Measurements from ENCODE around the gene TMEM14B. TPM values are rescaled to one million over a fixed set of nuclear protein-coding genes. Genes with fewer than 3 reads are reported as not detected.
"Not testable (repeated sequence)": the region's sequence is repeated elsewhere in the genome, so short reads cannot be mapped to it uniquely, and the experiment has no call there.

The TMEM14B gene
- 56.1 to 58.5 TPM (median 57.3 TPM) in 3 replicates for total RNA-seq

DNA sequence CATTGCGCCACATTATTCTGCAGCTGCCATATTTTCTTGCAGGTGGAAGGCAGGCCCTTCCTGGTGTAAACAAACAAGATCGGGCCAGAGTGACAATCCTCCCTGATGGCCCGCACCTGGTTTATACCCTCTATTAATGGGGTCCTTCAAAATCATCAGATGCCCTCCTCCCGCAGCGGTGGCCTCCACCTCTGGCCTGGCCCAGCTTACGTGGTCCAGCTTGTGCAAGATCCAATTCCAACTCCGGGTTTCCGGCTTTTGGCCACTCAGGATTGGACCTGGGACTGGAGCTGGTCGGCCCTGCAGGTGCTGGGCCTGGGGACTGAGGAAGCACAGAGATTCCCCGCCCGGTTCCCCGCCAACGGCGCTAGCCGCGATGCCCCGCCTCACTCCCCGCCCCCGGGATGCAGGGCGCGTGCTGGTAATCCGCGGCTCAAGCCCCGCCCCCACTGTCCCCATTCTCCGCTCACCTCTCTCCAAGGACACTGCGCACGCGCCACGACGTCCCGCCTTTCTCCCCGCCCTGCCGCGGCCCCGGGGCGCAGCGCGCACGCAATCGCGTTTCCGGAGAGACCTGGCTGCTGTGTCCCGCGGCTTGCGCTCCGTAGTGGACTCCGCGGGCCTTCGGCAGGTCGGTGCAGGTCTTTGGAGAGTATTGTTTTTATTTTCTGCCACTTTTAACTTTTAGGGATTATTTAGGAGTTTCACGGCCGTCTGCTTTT is at the start of gene TMEM14B:
Gene TMEM14B (plus strand): TSS at position 555 of the 722 bp plus-strand sequence. CDS start 1,441 bp downstream, outside the sequence.
- Mint-ChIP-seq H3K36me3 (no peaks in the 10 kb centered on the region), H3K9me3 (no peaks in the 10 kb centered on the region), H3K27ac (peak within 1 kb of the TSS; percentile 97), H3K4me3 (peak within 1 kb of the TSS; percentile 96), H3K27me3 (ENCODE audit: low read depth) (no peaks in the 10 kb centered on the region), H3K4me1 (peaks cover 27% of the 10 kb centered on the region)
- TF ChIP-seq CTCF (IDR thresholded peaks at IDR 0.05; ENCODE audit: unreplicated experiment) = no peak
- peak; percentile 99 to 100 for DNase-seq (ENCODE audit: low spot score in 2 of 2, unreplicated experiment in 2 of 2)

DNA sequence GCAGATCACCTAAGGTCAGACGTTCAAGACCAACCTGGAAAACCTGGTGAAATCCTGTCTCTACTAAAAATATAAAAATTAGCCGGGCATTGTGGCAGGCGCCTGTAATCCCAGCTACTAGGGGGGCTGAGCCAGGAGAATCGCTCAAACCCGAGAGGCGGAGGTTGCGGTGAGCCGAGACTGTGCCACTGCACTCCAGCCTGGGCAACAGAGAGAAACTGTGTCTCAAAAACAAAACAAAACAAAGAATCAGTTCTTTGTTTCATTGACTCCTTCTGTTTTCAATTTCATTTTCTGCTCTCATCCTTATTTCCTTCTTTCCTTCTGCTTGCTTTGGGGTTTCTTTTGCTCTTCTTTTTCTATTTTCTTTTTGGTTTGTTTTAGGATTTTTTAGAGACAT is 33.6 kb upstream of the TMEM14B start:
- no peaks in the 10 kb centered on the region for H3K4me1 Mint-ChIP-seq
- peaks cover 13% of the 10 kb centered on the region for H3K36me3 Mint-ChIP-seq
- H3K9me3 Mint-ChIP-seq = peaks cover 4% of the 10 kb centered on the region
- TF ChIP-seq CTCF (IDR thresholded peaks at IDR 0.05; ENCODE audit: unreplicated experiment) = no peak
- DNase-seq (ENCODE audit: low spot score in 2 of 2, unreplicated experiment in 2 of 2) = no peak
- no peaks in the 10 kb centered on the region for H3K27me3 Mint-ChIP-seq (ENCODE audit: low read depth)
- no peak overlapping the region for H3K27ac Mint-ChIP-seq
- no peak overlapping the region for H3K4me3 Mint-ChIP-seq

DNA sequence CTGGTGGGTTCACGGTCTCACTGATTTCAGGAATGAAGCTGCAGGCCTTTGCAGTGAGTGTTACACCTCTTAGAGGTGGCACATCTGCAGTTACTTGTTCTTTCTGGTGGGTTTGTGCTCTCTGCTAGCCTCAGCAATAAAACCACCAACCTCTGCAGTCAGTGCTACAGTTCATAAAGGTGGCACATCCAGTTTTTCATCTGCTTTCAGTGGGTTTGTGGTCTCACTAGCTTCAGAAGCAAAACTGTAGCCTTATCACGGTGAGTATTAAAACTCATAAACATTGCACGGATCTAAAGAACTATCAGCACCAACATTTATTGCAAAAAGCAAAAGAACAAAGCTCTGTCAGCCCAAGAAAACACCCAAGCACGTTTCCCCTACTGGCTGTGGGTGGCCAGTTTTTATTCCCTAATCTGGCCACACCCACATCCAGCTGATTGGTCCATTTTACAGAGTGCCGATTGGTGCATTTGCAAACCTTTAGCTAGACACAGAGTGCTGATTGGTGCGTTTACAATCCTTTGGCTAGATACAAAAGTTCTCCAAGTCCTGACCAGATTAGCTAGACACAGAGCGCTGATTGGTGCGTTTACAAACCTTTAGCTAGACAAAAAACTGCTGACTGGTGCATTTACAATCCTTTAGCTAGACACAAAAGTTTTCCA is 28.2 kb upstream of the TMEM14B start:
- Mint-ChIP-seq H3K36me3 (peaks cover 3% of the 10 kb centered on the region), H3K27me3 (ENCODE audit: low read depth) (no peaks in the 10 kb centered on the region), H3K9me3 (peaks cover 4% of the 10 kb centered on the region), H3K4me3 (no peak overlapping the region), H3K27ac (no peak overlapping the region), H3K4me1 (peaks cover 21% of the 10 kb centered on the region)
- no peak for DNase-seq (ENCODE audit: low spot score in 2 of 2, unreplicated experiment in 2 of 2)
- TF ChIP-seq CTCF (IDR thresholded peaks at IDR 0.05; ENCODE audit: unreplicated experiment) = no peak

DNA sequence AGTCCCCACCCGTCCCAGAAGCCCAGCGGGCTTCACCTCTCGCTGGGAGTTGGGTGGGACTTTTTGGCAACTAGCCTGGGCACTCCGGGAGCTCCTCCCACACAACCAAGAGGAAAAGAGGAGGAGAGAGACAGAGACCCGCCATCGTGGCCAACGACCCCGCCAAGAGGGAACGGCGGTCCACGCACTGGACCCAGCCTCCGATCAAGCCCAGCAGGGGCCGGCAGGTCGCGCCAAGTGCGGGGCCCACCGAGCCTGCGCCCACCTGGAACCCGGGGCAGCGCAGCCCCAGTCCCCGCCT is 27.7 kb upstream of the TMEM14B start:
- H3K27me3 Mint-ChIP-seq (ENCODE audit: low read depth) = no peaks in the 10 kb centered on the region
- H3K9me3 Mint-ChIP-seq = peaks cover 4% of the 10 kb centered on the region
- H3K4me1 Mint-ChIP-seq = peaks cover 24% of the 10 kb centered on the region
- no peak for DNase-seq (ENCODE audit: low spot score in 2 of 2, unreplicated experiment in 2 of 2)
- H3K27ac Mint-ChIP-seq = no peak overlapping the region
- no peak for TF ChIP-seq CTCF (IDR thresholded peaks at IDR 0.05; ENCODE audit: unreplicated experiment)
- peaks cover 3% of the 10 kb centered on the region for H3K36me3 Mint-ChIP-seq
- H3K4me3 Mint-ChIP-seq = no peak overlapping the region

GRCh38 chr6:10720265-10720959 is 27.2 kb upstream of the TMEM14B start:
- peaks cover 4% of the 10 kb centered on the region for H3K9me3 Mint-ChIP-seq
- H3K36me3 Mint-ChIP-seq = peaks cover 3% of the 10 kb centered on the region
- peaks cover 27% of the 10 kb centered on the region for H3K4me1 Mint-ChIP-seq
- H3K4me3 Mint-ChIP-seq = no peak overlapping the region
- DNase-seq (ENCODE audit: low spot score in 2 of 2, unreplicated experiment in 2 of 2) = no peak
- H3K27me3 Mint-ChIP-seq (ENCODE audit: low read depth) = no peaks in the 10 kb centered on the region
- no peak overlapping the region for H3K27ac Mint-ChIP-seq
- no peak for TF ChIP-seq CTCF (IDR thresholded peaks at IDR 0.05; ENCODE audit: unreplicated experiment)

- H3K9me3 Mint-ChIP-seq; H3K27me3 Mint-ChIP-seq (ENCODE audit: low read depth); DNase-seq (ENCODE audit: low spot score in 2 of 2, unreplicated experiment in 2 of 2); H3K36me3 Mint-ChIP-seq: not testable (repeated sequence)
- Mint-ChIP-seq H3K4me1 (peaks cover 28% of the 10 kb centered on the region), H3K27ac (peak overlapping the region; percentile 99), H3K4me3 (peak overlapping the region; percentile 97)
Observed at GRCh38 chr6:10720960-10721849, 26.4 kb upstream of the TMEM14B start.

Measured in mesothelial cell of epicardium (in vitro differentiated cells).